ENCODE measurements around the gene RABAC1.

GRCh38 chr19:41930926-41931592 lies 28.1 kb downstream of the RABAC1 start:
- TF ChIP-seq CTCF (IDR thresholded peaks at IDR 0.05; ENCODE audit: extremely low read depth in 1 of 2, insufficient read depth in 1 of 2, low read depth in 1 of 2, low read length in 2 of 2) (peak; percentile 37 to 53), EZH2 (IDR thresholded peaks at IDR 0.05; ENCODE audit: borderline replicate concordance, low read depth, low read length, severe bottlenecking) (peak; percentile 32), POLR2AphosphoS5 (IDR thresholded peaks at IDR 0.05; ENCODE audit: insufficient read depth, low read depth, low read length) (no peak)

All from endothelial cell of umbilical vein (primary cell).